GM12878 (cell line): Measurements from ENCODE around the gene CAPSL. TPM values are rescaled to one million over a fixed set of nuclear protein-coding genes. Genes with fewer than 3 reads are reported as not detected.

Experiments used
- ATAC-seq: fragments of 200-7000 bp; cut with Tn5 transposase; 3 replicates; pipeline ENCODE4 v1.9.1; 2020; ENCODE audit warnings: mild to moderate bottlenecking, moderate library complexity
- BruUV-seq: library from RNA; stranded (reverse); fragments of 400-500 nt; replicated peaks from 2 replicates; lab custom pipeline; 2021; lab: Mats Ljungman, UMichigan
- CTCF ChIA-PET: fragments of 300-600 bp; sonication (Branson Sonifier 250); formaldehyde crosslinking; extraction: SDS; loops from one replicate; lab custom pipeline; 2021; ENCODE audit warnings: inconsistent platforms; lab: Yijun Ruan, JAX
- POLR2A ChIA-PET: fragments of 350-600 bp; formaldehyde crosslinking; extraction: SDS; loops from one replicate; lab custom pipeline; 2021; ENCODE audit warnings: inconsistent platforms; lab: Charles Lee
- RAD21 ChIA-PET: fragments of 300-600 bp; sonication (Branson Sonifier 250); formaldehyde crosslinking; loops from one replicate; lab custom pipeline; 2023; ENCODE audit warnings: antibody characterized with exemption; ENCODE audit not compliant: unreplicated experiment; lab: Charles Lee
- SMC1A ChIA-PET: fragments of 300-600 bp; sonication (Branson Sonifier 250); formaldehyde crosslinking; loops from one replicate; lab custom pipeline; 2023; ENCODE audit not compliant: unreplicated experiment, uncharacterized antibody; lab: Charles Lee
- DNase-seq: peaks from one replicate; pipeline ENCODE4 v3.0.0-alpha.2; 2011; ENCODE audit warnings: low read depth, low spot score
- FAIRE-seq: peaks from 3 replicates; lab custom pipeline; 2011; peaks lifted over from hg19 to GRCh38; lab: Jason Lieb, UNC
- H2AFZ ChIP-seq: 2 replicates; pipeline ENCODE4 v1.6.0; 2011; ENCODE audit warnings: low read depth, low read length, control low read depth; ENCODE audit not compliant: control insufficient read depth
- H3K27ac ChIP-seq: 2 replicates; pipeline ENCODE4 v1.5.1; 2011; ENCODE audit warnings: control low read depth; ENCODE audit not compliant: control insufficient read depth, insufficient read depth
- H3K27me3 ChIP-seq, 2 experiments: replicated peaks in 1 of 2; 2 replicates each; pipeline versions ENCODE4 v1.6.0 to v1.6.1; 2011; ENCODE audit warnings: low read length in 1 of 2; ENCODE audit not compliant: control insufficient read depth in 2 of 2, insufficient read depth in 2 of 2
- H3K36me3 ChIP-seq, 2 experiments: 2 replicates each; pipeline ENCODE4 v1.5.1; 2011; ENCODE audit warnings: low read length in 1 of 2; ENCODE audit not compliant: control insufficient read depth in 2 of 2, insufficient read depth in 2 of 2
- H3K4me1 ChIP-seq: 2 replicates; pipeline ENCODE4 v1.6.1; 2011; ENCODE audit warnings: mild to moderate bottlenecking, low read length, moderate library complexity, mixed read lengths; ENCODE audit not compliant: control insufficient read depth, insufficient read depth
- H3K4me2 ChIP-seq: 2 replicates; pipeline ENCODE4 v1.6.0; 2011; ENCODE audit warnings: control low read depth; ENCODE audit not compliant: control insufficient read depth, insufficient read depth
- H3K4me3 ChIP-seq: fragments of 200-600 bp; sonication (generic); 2 replicates; pipeline ENCODE4 v1.5.1; 2016
- H3K79me2 ChIP-seq: 2 replicates; pipeline ENCODE4 v1.6.0; 2011; ENCODE audit warnings: low read length; ENCODE audit not compliant: control insufficient read depth, insufficient read depth
- H3K9ac ChIP-seq: 2 replicates; pipeline ENCODE4 v1.8.0; 2011; ENCODE audit warnings: low read length, control low read depth, mixed read lengths; ENCODE audit not compliant: control insufficient read depth, insufficient read depth
- H3K9me3 ChIP-seq: replicated peaks from 3 replicates; pipeline ENCODE4 v1.5.1; 2011; ENCODE audit warnings: mild to moderate bottlenecking, low read length; ENCODE audit not compliant: control insufficient read depth, insufficient read depth
- H4K20me1 ChIP-seq: 2 replicates; pipeline ENCODE4 v1.6.0; 2011; ENCODE audit not compliant: control insufficient read depth, insufficient read depth
- BACH1 ChIP-seq: fragments of 450-650 bp; IDR thresholded peaks from 2 replicates; pipeline ENCODE4 v1.6.1; 2017; ENCODE audit warnings: mild to moderate bottlenecking, borderline replicate concordance
- CBX3 ChIP-seq: fragments of 200-600 bp; sonication (generic); IDR thresholded peaks from 2 replicates; pipeline ENCODE4 v1.6.1; 2016; ENCODE audit warnings: low read depth, borderline replicate concordance
- CHD1 ChIP-seq: IDR thresholded peaks from 2 replicates; pipeline ENCODE4 v1.6.1; 2012; ENCODE audit warnings: low read depth, low read length, improper control_type of control experiment
- CREB1 ChIP-seq: IDR thresholded peaks from 2 replicates; pipeline ENCODE4 v1.6.1; 2012; ENCODE audit warnings: low read depth, mild to moderate bottlenecking, inconsistent platforms
- ESRRA ChIP-seq: IDR thresholded peaks from 2 replicates; pipeline ENCODE4 v1.6.1; 2012; ENCODE audit warnings: mild to moderate bottlenecking, low read length, improper control_type of control experiment
- FOXK2 ChIP-seq: fragments of 450-650 bp; IDR thresholded peaks from 2 replicates; pipeline ENCODE4 v1.6.1; 2017; ENCODE audit warnings: mild to moderate bottlenecking, moderate library complexity
- GABPA ChIP-seq: IDR thresholded peaks from 2 replicates; pipeline ENCODE4 v1.6.1; 2014; ENCODE audit warnings: antibody characterized with exemption, low read depth, mild to moderate bottlenecking, inconsistent platforms
- HDAC2 ChIP-seq: fragments of 200-600 bp; sonication (generic); IDR thresholded peaks from 2 replicates; pipeline ENCODE4 v1.6.1; 2017
- MYB ChIP-seq: fragments of 150-350 bp; IDR thresholded peaks from 2 replicates; pipeline ENCODE4 v1.6.1; 2014; ENCODE audit warnings: mild to moderate bottlenecking, low read depth, low read length, borderline replicate concordance
- RB1 ChIP-seq: fragments of 450-650 bp; formaldehyde crosslinking; IDR thresholded peaks from 2 replicates; pipeline ENCODE4 v1.6.1; 2017; ENCODE audit warnings: mild to moderate bottlenecking, borderline replicate concordance
- RBBP5 ChIP-seq: fragments of 200-600 bp; sonication (generic); conservative IDR thresholded peaks from 2 replicates; pipeline ENCODE4 v1.6.1; 2016
- RUNX3 ChIP-seq: IDR thresholded peaks from 2 replicates; pipeline ENCODE4 v1.6.1; 2012; ENCODE audit warnings: low read length, inconsistent platforms
- SREBF1 ChIP-seq: IDR thresholded peaks from 2 replicates; pipeline ENCODE4 v1.6.1; 2012; ENCODE audit warnings: mild to moderate bottlenecking, low read length
- STAT3 ChIP-seq: IDR thresholded peaks from 2 replicates; pipeline ENCODE4 v1.6.1; 2011; ENCODE audit warnings: low read depth, low read length, improper control_type of control experiment
- TCF3 ChIP-seq: IDR thresholded peaks from 2 replicates; pipeline ENCODE4 v1.6.1; 2012; ENCODE audit warnings: low read depth, mild to moderate bottlenecking, low read length, borderline replicate concordance; ENCODE audit not compliant: insufficient read depth
- YY1 ChIP-seq: IDR thresholded peaks from 2 replicates; pipeline ENCODE4 v1.6.1; 2011; ENCODE audit warnings: low read depth, mild to moderate bottlenecking, low read length
- ZZZ3 ChIP-seq: IDR thresholded peaks from 2 replicates; pipeline ENCODE4 v1.6.1; 2011; ENCODE audit warnings: low read depth; ENCODE audit not compliant: control insufficient read depth, insufficient read length
- WGBS: methylation state at CpG from one replicate; pipeline ENCODE4 v1.1.6; 2016; ENCODE audit warnings: low lambda C conversion rate; ENCODE audit not compliant: insufficient replicate concordance, insufficient coverage; ENCODE audit errors: missing lambda C conversion rate; 5-methylcytosine and 5-hydroxymethylcytosine counted together
- in situ Hi-C: fragments of 300-500 bp; cut with MboI; formaldehyde crosslinking; loops from 9 replicates; pipeline ENCODE4 v1.14.3; 2018; ENCODE audit warnings: mixed read lengths
- intact Hi-C: fragments of 100-400 bp; cut with micrococcal nuclease; formaldehyde crosslinking; loops from one replicate; pipeline ENCODE4 v1.14.2; 2022; ENCODE audit not compliant: unreplicated experiment
- polyA plus RNA-seq, 11 experiments: library from polyadenylated mRNA; depleted of rRNA in 4 of 11; unstranded in 6 of 11; stranded (reverse) in 5 of 11; fragments of >200 nt; fragmentation: Nextera tagmentation in 4 of 11; fragmentation: Illumina TruSeq in 1 of 11; extraction: Ambion mirVana in 4 of 11; extraction: Trizol in 1 of 11; gene quantifications; 1 replicate in 1 of 11; 2 replicates in 10 of 11; pipeline versions ENCODE4 v1.2.1 to v1.2.3, GENCODE V29; 2011 to 2016; ENCODE audit warnings: inconsistent platforms in 2 of 11, missing spikeins in 2 of 11, low read depth in 1 of 11
- total RNA-seq, 4 experiments: library from RNA; depleted of rRNA in 3 of 4; stranded (reverse); fragments of >200 nt in 3 of 4; fragmentation: Illumina TruSeq in 1 of 4; extraction: Trizol in 1 of 4; gene quantifications; 2 replicates each; pipeline versions ENCODE4 v1.2.1 to v1.2.3, GENCODE V29; 2013 to 2021
- TF ChIP-seq, protein P1 (sequence below): IDR thresholded peaks from 2 replicates; pipeline ENCODE4 v1.6.1; 2012; ENCODE audit warnings: low read length, inconsistent platforms

Gene CAPSL
- total and polyA plus RNA-seq, 10 of the 15 experiments (the other 5 are each of a cell fraction or from before 2014, with no cell fraction given): 0.19 to 0.57 (median 0.20) TPM; not detected in 7

DNA sequence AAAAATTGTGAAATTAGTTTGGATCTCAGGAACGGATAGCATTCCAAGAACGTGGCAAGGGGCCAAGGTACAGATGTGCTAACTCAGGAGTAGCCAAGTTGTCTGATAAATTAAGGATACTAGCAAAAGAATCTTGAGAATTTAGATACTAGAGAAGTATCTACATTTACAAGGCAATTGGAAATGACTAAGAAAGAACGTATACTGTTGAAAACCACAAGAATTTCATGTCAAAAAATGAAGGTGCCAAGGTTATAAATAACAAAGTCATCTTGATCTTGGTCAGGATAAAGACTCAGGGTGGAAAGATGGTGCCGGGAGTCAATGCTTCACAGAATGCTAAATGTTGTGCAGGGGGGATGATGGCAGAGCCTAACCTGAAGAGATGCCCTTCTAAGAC lies 19.2 kb downstream of the CAPSL start:
- DNase-seq (no peak), FAIRE-seq (no peak), ATAC-seq (no peak; the same call in 2 of the 3 replicates)
- Histone ChIP-seq H3K4me3 (no peak overlapping the region), H3K36me3 (no peaks in the 10 kb centered on the region), H2AFZ (no peak overlapping the region), H3K79me2 (no peaks in the 10 kb centered on the region), H3K4me1 (no peaks in the 10 kb centered on the region), H3K4me2 (no peak overlapping the region), H3K27ac (no peak overlapping the region), H3K9ac (no peak overlapping the region), H3K27me3 (no peaks in the 10 kb centered on the region), H4K20me1 (no peaks in the 10 kb centered on the region), H3K9me3 (peaks cover 4% of the 10 kb centered on the region; the same call in 2 of the 3 replicates)
- POLR2A ChIA-PET: no interaction called here
- CTCF ChIA-PET: interaction anchor here (0.6 to 16.3 kb wide), 3 partner anchors 8 to 139 kb away, joined by 3 to 359 read pairs (median 4); no protein-coding TSS in a partner anchor
- TF ChIP-seq RUNX3 (peak; percentile 8; the same call in 1 of the 2 replicates), ZZZ3 (no peak)
- SMC1A ChIA-PET: interaction anchor here (1.0 to 2.4 kb wide), 4 partner anchors 8 to 268 kb away, joined by 3 to 7 read pairs (median 4); no protein-coding TSS in a partner anchor
- RAD21 ChIA-PET: interaction anchor here (1.0 kb wide), 1 partner anchor 142 kb away, joined by 5 read pairs; no protein-coding TSS in a partner anchor
- BruUV-seq: no TSS peak
- WGBS: 11% methylated on average over 4 of the region's 4 CpGs
- in situ Hi-C loops: no loop called here
- intact Hi-C loops: no loop called here

DNA sequence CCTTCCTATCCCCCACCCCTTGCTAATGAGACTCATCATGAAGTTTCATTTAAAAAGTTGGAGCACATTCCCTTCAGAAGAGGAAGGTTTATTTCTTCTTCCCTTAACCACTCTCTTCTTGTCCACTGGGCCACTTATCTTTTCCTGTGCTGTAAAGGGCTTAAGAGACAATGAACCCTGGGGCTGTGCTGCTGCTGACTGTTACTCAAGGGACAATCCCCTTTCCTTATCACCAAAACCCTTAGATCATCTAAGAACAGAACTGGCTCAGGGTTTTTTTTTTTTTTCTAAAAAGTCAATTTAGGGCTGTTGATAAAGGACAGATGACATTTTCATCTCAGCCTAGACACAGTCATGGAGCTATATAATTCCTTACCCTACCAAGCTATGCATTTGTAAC lies 29.6 kb downstream of the CAPSL start:
- in situ Hi-C loops (no loop called here), intact Hi-C loops (no loop called here)
- ChIA-PET RAD21 (interaction anchor here (0.8 kb wide), 1 partner anchor 49 kb away, joined by 3 read pairs; no protein-coding TSS in a partner anchor), POLR2A (interaction anchor here (1.2 to 1.3 kb wide), 2 partner anchors 9 to 19 kb away, joined by 5 read pairs; no protein-coding TSS in a partner anchor), CTCF (interaction anchor here (1.0 to 2.7 kb wide), 8 partner anchors 9 to 131 kb away, joined by 3 to 10 read pairs (median 6); no protein-coding TSS in a partner anchor), SMC1A (interaction anchor here (0.8 to 13.7 kb wide), 7 partner anchors 10 to 130 kb away, joined by 3 to 238 read pairs (median 7); partner anchors contain the start of gene IL7R)
- ATAC-seq: no peak
- Histone ChIP-seq H3K79me2 (no peaks in the 10 kb centered on the region), H3K9ac (no peak overlapping the region), H3K4me2 (no peak overlapping the region), H4K20me1 (no peaks in the 10 kb centered on the region), H2AFZ (no peak overlapping the region), H3K9me3 (peaks cover 4% of the 10 kb centered on the region; the same call in 1 of the 3 replicates), H3K27me3 (no peaks in the 10 kb centered on the region), H3K27ac (no peak overlapping the region), H3K4me3 (no peak overlapping the region), H3K4me1 (peaks cover 10% of the 10 kb centered on the region), H3K36me3 (no peaks in the 10 kb centered on the region)
- FAIRE-seq: no peak
- BruUV-seq: no TSS peak
- no peak for DNase-seq
- TF ChIP-seq ESRRA: no peak
- TF ChIP-seq FOXK2: no peak
- TF ChIP-seq RB1: no peak
- no peak for TF ChIP-seq MYB
- no peak for TF ChIP-seq GABPA
- no peak for TF ChIP-seq CHD1
- no peak for TF ChIP-seq STAT3
- no peak for TF ChIP-seq BACH1
- TF ChIP-seq CREB1: no peak
- TF ChIP-seq, protein P1, sequence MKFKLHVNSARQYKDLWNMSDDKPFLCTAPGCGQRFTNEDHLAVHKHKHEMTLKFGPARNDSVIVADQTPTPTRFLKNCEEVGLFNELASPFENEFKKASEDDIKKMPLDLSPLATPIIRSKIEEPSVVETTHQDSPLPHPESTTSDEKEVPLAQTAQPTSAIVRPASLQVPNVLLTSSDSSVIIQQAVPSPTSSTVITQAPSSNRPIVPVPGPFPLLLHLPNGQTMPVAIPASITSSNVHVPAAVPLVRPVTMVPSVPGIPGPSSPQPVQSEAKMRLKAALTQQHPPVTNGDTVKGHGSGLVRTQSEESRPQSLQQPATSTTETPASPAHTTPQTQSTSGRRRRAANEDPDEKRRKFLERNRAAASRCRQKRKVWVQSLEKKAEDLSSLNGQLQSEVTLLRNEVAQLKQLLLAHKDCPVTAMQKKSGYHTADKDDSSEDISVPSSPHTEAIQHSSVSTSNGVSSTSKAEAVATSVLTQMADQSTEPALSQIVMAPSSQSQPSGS: no peak
- TF ChIP-seq RBBP5: no peak
- TF ChIP-seq HDAC2: no peak
- TF ChIP-seq SREBF1: no peak
- no peak for TF ChIP-seq CBX3
- TF ChIP-seq YY1: no peak
- TF ChIP-seq TCF3: no peak
